AG09319 (cell line): ENCODE data around the gene SPINDOC.
"Not testable (repeated sequence)": the region's sequence is repeated elsewhere in the genome, so short reads cannot be mapped to it uniquely, and the experiment has no call there.

Source experiments
- DNase-seq: peaks from one replicate; pipeline ENCODE4 v3.0.0-alpha.2; 2010; ENCODE audit warnings: low read depth; ENCODE audit errors: extremely low read depth
- CTCF ChIP-seq: IDR thresholded peaks from 2 replicates; pipeline ENCODE4 v1.5.1; 2011; ENCODE audit warnings: low read depth, mild to moderate bottlenecking, inconsistent platforms, low read length, moderate library complexity

Gene SPINDOC

GRCh38 chr11:63795066-63795465, 18.2 kb upstream of the SPINDOC start:
- no peak for TF ChIP-seq CTCF
- no peak for DNase-seq

- TF ChIP-seq CTCF = no peak
- no peak for DNase-seq
Measured at GRCh38 chr11:63800921-63801320, 12.3 kb upstream of the SPINDOC start.

GRCh38 chr11:63802637-63803414, 10.4 kb upstream of the SPINDOC start:
- DNase-seq = peak; percentile 14
- no peak for TF ChIP-seq CTCF

- DNase-seq = no peak
- TF ChIP-seq CTCF = no peak
Measured at GRCh38 chr11:63804259-63804658, 9.0 kb upstream of the SPINDOC start.

GRCh38 chr11:63805844-63806415, 7.3 kb upstream of the SPINDOC start:
- DNase-seq = no peak
- no peak for TF ChIP-seq CTCF

GRCh38 chr11:63810383-63810782, 2.9 kb upstream of the SPINDOC start:
- not testable (repeated sequence) for DNase-seq

GRCh38 chr11:63811522-63811921, 1.7 kb upstream of the SPINDOC start:
- DNase-seq = no peak
- no peak for TF ChIP-seq CTCF
